ENCODE data around the gene SLC25A45. TPM values are rescaled to one million over a fixed set of nuclear protein-coding genes. Genes with fewer than 3 reads are reported as not detected.
"Not testable (repeated sequence)": the region's sequence is repeated elsewhere in the genome, so short reads cannot be mapped to it uniquely, and the experiment has no call there.

The SLC25A45 gene
- total RNA-seq, 1 donor: 7.0 TPM

GRCh38 chr11:65421794-65422632 is 39.6 kb upstream of the SLC25A45 start:
- peak; percentile 74 to 96 (median 93) for DNase-seq (ENCODE audit: low read depth in 2 of 3, low spot score in 2 of 3)

- DNase-seq (ENCODE audit: low read depth in 2 of 3, low spot score in 2 of 3): peak; percentile 66 to 94 (median 90)
These were observed 38.7 kb upstream of the SLC25A45 start for GRCh38 chr11:65420979-65421793.

DNA sequence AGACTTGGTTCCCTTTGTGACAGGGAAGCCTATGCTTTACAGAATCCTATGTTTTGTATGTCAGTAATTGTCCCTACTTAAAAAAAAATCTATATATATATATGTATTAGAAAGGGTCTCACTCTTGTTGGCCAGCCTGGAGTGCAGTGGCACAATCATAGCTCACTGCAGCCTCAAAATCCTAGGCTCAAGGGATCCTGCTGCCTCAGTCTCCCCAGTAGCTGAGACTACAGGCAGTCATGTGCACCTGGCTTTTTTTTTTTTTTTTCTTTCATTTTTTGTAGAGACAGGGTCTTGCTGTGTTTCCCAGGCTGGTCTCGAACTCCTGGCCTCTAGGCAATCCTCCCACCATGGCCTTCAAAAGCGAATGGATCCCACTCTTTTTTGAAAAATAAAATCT is 38.1 kb upstream of the SLC25A45 start:
- no peak for DNase-seq (ENCODE audit: low read depth in 2 of 3, low spot score in 2 of 3)

DNA sequence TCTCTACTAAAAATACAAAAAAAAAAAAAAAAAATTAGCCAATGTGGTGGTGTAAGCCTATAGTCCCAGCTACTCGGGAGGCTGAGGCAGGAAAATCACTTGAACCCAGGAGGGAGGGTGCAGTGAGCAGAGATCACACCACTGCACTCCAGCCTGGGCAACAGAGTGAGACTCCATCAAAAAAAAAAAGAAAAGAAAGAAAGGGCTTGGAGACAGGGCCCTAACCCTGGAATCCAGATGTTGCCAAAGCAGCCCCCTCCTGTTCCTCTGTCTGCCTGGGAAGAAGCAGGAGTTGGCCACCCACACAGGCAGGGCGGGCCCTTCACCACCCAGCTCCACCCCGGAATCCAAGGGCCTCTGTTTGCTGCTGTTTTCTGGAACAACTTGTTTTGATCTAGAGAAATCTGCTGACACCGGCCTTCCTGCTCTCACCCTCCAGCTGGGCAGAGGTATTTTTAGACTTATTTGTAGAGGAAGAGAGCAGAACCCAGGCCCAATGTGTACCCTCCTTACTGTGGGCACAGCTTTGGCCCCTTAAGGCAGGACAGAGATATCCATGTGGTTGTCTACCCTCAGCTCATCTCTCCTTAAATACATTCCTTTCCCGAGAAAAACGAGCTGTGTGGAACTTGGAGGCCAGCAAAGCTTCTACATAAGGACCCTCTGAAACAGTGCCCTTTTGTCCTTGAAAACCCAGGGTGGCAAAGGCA is 37.5 kb upstream of the SLC25A45 start:
- DNase-seq (ENCODE audit: low read depth in 2 of 3, low spot score in 2 of 3): peak in 1 of 3 donors; percentile 75

- DNase-seq (ENCODE audit: low read depth in 2 of 3, low spot score in 2 of 3): no peak
These were observed 37.0 kb upstream of the SLC25A45 start for GRCh38 chr11:65419460-65419771.

DNA sequence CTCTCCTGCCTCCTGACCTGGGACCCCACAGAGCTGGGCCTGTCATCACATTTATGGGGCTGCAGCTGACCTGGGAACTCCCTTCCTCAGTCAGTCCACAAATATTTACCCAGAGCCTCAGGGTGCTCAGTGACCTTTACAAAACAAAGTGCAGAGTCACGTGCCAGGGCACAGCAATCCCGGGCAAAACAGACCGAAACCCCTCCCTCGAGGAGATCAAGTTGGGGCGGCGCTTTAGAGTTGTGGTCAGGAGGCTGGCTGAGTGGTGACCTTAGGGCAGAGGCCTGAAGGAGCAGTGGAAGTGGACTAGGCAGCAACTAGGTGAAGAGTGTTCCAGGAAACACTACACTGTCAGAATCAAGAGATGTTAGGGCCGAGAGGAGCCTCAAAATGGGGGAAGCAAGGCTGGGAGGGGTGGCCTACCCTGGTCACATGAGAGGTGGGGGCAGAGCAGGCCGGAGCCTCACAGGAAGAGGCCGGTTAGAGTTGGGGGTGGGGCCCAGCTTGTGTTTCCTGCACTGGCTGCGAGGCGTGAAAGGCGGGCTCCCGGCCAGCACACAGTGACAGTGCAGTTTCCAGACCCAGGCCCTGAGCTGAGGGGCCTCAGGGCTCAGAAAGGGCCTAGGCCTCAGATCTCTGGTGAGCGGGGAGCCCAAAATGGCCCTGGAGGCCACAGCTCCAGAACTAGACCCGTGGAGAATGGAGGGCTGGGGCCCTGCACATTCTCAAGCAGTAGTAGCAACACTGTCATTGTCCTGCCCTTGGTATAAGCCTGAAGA is 36.4 kb upstream of the SLC25A45 start:
- DNase-seq (ENCODE audit: low read depth in 2 of 3, low spot score in 2 of 3): peak in 2 of 3 donors; percentile 98 to 99

DNA sequence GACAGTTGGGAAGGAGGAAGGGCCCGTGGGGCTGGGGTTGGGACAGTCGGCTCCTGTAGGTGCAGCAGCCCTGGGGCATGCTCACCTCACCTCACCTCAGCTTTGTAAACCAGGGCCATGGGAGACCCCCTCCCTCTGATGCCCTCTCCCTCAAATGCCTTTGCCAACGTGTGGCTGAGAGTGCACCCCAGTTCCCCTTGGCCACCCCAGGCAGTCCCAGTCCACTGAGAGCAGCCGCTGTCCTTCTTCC is 35.9 kb upstream of the SLC25A45 start:
- DNase-seq (ENCODE audit: low read depth in 2 of 3, low spot score in 2 of 3): no peak

DNA sequence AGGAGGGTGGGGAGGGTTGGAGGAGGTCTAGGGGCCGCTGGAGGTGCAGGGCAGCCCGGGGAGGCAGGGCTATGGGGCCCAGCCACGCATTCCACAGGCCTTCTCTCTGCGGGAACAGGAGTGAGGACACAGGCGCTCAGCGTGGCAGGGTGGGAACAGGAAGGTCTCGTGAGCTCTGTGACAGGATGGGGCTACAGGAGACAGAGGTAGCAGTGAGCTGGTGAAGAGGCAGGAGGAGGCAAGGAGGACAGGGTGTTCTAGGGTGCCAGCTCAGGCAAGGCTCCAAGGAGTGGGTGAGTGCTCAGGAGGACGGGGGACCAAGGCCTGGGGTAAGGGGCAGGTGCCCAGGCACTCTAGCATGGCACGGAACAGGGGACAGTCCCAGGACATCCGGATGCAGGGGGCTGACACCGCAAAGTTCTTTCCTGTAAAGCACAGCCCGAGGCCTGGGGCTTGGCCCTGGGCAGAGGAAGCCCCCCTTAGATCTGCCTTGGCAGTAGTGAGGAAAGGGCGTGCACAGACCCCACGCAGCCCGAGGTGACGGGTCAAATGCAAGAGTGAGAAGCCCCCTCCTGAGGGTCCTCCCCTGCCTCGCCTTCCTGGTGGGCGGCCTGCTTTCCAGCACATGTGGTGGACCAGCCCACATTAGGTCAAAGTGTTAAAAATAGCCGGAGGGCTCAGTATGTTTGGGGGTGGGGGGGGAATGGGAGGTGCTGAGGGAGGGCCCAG is 35.4 kb upstream of the SLC25A45 start:
- DNase-seq (ENCODE audit: low read depth in 2 of 3, low spot score in 2 of 3): peak in 1 of 3 donors; percentile 50

- DNase-seq (ENCODE audit: low read depth in 2 of 3, low spot score in 2 of 3): no peak
These were observed 34.6 kb upstream of the SLC25A45 start for GRCh38 chr11:65416841-65417701.

DNA sequence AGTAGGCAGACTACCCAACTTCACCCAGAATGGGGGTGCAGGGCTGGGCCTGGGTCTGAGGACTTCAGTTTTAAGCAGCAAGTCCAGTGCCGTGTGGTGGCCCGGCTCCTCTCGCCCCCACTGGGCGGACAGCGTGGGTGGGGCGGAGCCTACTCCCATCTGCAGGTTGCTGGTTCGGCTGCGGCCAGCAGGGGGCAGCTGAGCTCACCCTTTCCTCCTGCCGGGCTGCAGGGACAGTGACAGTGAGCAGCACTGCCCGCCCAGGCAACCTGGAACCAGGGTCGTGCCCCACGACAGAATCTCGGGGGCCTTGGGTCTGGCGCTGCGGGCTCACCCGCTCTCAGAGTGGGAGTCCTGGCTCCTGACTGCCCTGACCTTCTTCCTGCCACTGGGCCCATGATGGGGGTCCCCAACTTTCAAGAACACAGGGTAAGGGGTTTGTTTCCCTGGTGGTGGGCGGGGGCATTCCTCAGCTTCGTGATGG is 33.9 kb upstream of the SLC25A45 start:
- peak; percentile 84 to 90 (median 84) for DNase-seq (ENCODE audit: low read depth in 2 of 3, low spot score in 2 of 3)

DNA sequence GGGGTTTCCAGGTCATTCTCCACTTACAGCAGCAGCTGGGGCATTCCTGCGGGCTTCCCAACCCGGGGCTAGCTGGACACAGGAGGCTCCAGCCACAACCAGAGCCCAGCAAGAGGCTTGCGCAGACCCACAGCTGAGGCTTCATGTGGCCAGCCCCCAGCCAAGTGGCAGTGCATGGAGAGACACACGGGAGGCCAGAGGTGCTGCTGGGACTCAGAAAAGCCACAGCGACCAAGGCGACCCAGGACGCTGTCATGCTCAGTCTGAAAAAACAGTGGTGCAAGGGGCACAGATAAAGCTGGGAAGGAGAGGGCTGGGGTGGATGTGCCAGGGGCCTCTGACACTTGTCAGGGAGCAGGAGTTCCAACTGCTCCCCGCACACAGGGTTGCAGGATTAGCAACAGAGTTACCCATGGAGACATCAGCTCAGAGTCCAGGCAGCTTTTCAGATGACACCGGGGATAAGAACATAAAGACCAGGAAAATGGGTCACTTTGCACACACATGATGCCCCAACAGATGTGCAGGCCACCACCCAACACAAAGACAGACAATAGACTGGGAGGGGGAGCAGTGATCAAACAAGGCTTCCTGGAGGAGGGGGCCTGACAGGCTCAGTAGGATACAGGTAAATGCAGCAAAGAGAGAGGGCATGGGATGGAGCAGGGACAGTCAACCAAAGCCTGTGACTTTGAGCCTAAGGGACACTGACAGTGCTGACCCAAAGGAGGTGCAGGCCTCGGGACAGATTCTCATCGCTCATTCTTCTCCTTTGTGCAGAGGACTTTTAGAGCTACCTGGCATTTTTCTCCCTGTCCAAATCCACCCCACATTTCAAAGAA is 33.3 kb upstream of the SLC25A45 start:
- no peak for DNase-seq (ENCODE audit: low read depth in 2 of 3, low spot score in 2 of 3)

DNA sequence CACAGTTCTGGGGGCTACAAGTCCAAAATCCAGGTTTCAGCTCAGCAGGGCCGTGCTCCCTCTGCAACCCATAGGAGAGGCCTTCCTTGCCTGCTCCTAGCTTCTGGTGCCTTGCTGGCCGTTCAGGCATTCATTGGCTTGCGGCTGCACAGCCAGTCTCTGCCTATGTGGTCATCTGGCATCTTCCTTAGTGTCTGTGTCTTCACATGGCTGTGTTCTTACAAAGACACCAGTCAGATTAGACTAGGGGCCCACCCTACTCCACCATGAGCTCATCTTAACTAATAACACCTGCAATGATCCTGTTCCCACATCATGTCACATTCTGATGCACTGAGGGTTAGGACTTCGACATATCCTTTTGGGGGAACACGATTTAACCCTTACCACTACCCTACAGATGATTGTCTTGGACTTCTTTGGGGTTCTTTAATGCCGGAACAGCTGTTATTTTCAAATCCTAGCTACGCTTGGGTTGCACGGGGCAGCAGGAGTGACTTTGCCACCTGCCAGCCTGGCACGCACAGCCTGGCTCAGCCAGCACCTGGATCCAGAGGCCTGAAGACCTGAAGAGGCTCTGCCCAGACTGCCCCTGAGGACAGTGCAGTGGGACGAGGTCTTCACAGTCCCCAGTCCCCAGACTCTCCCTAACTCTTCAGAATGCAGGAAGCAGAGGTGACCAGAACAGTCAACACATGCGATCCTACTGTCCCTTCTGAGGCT is 32.5 kb upstream of the SLC25A45 start:
- no peak for DNase-seq (ENCODE audit: low read depth in 2 of 3, low spot score in 2 of 3)

- not testable (repeated sequence) for DNase-seq (ENCODE audit: low read depth in 2 of 3, low spot score in 2 of 3)
These were observed 30.7 kb upstream of the SLC25A45 start for GRCh38 chr11:65413077-65413664.

DNA sequence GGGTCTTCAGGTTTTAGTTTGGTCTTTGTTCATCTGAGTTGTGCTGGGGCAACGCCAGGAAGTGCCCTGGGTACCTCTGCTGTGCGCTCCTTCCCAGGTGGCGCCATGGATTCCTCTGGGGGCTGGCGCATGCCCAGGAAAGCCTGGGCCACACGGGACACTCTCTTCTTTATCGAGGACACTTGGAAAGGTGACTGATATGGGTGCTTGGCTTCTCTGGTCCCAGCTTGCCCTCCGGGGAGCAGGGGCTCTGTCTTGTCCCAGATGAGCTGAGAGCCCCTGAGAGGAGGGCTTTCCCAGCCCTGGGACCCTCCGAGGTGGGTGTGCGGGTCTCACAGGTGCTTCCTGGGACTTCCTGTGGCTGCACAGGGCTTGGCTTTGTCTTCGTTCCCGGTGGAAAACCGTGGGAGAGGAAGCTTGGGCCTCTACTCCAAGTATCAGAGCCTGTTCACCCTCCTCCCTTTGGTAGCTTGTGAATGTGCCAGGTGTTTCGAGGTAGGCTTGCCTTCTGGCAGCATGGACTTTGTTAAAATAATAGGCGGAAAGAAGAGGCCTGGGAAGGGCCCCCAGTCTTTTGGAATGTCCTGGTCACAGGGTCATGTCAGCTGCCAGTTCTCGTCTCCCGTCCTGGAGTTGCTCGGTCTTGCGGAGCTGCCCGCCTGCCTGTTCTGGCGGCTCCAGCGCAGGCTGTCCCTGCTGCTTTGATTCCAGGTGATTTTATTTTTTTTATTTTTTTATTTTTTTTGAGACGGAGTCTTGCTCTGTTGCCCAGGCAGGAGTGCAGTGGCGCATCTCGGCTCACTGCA is 30.0 kb upstream of the SLC25A45 start:
- no peak for DNase-seq (ENCODE audit: low read depth in 2 of 3, low spot score in 2 of 3)

DNA sequence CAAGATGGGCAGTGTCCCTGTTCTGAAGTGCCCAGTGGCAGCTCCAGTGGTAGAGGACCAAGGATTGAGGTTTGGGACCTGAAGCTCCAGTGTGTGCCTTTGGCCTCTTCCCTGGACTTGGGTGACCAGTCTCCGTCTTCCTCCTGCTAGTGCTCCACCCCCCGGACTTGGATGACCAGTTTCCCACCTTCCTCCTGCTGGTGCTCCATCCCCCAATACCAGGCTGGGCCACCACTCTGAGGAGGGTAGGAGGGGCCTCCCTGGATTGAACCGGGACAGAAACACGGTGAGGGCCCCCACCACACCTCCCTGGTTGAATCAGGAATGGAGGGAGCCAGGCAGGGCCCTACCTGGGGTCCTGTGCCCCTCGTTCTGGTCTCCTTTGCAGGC is 29.2 kb upstream of the SLC25A45 start:
- DNase-seq (ENCODE audit: low read depth in 2 of 3, low spot score in 2 of 3): no peak

DNA sequence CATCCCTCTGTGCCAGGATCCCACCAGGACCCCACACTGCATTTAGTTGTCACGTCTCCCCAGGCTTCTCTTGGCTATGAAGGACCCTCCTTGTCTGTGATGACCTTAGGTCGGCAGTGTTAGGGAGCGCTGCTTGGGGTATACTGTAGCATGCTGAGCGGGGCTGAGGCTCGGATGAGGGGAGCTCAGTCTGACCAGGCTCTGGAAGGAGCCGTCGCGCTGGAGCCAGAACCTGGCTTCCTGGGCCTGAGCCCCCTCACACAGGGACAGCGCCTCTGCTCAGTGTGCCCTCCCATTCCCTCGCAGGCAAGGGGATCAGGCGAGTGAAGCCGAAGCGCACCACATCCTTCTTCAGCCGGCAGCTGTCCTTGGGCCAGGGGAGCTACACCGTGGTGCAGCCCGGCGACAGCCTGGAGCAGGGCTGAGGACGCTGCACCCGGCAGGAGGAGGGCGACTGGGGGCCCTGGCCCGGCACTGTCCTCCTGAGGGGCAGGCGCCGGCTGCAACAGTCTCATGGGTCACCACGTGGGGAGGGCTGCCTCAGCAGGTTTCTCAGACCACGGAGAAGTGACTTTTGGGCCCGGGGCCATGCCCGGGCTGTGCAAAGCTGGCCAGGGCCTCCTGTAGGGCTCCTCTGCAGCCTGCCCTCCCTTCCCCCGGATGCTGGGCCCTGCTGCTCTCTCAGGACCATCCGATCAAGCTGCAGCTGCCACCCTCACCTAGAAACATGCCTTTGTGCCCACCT is 28.7 kb upstream of the SLC25A45 start:
- DNase-seq (ENCODE audit: low read depth in 2 of 3, low spot score in 2 of 3): no peak
